ENCODE measurements around the gene B3GNT2.
"Not testable (repeated sequence)": the region's sequence is repeated elsewhere in the genome, so short reads cannot be mapped to it uniquely, and the experiment has no call there.

Gene B3GNT2

GRCh38 chr2:62238236-62238635 is 42.3 kb downstream of the B3GNT2 start:
- no peak for DNase-seq (ENCODE audit: low read depth)

GRCh38 chr2:62240546-62240945 is 44.6 kb downstream of the B3GNT2 start:
- DNase-seq (ENCODE audit: low read depth), result no peak

GRCh38 chr2:62243983-62244382 is 48.1 kb downstream of the B3GNT2 start:
- DNase-seq (ENCODE audit: low read depth), result no peak

GRCh38 chr2:62248226-62248625 is 52.3 kb downstream of the B3GNT2 start:
- DNase-seq (ENCODE audit: low read depth), result no peak

- no peak for DNase-seq (ENCODE audit: low read depth)
These were observed 54.3 kb downstream of the B3GNT2 start for GRCh38 chr2:62250239-62250638.

- no peak for DNase-seq (ENCODE audit: low read depth)
These were observed 58.7 kb downstream of the B3GNT2 start for GRCh38 chr2:62254424-62255266.

- DNase-seq (ENCODE audit: low read depth), result no peak
These were observed 61.6 kb downstream of the B3GNT2 start for GRCh38 chr2:62257466-62257865.

- no peak for DNase-seq (ENCODE audit: low read depth)
These were observed 67.3 kb downstream of the B3GNT2 start for GRCh38 chr2:62263076-62263715.

GRCh38 chr2:62264186-62264585 is 68.3 kb downstream of the B3GNT2 start:
- DNase-seq (ENCODE audit: low read depth), result no peak

- no peak for DNase-seq (ENCODE audit: low read depth)
These were observed 69.2 kb downstream of the B3GNT2 start for GRCh38 chr2:62265106-62265505.

- no peak for DNase-seq (ENCODE audit: low read depth)
These were observed 70.6 kb downstream of the B3GNT2 start for GRCh38 chr2:62266433-62267038.

- DNase-seq (ENCODE audit: low read depth), result no peak
These were observed 71.8 kb downstream of the B3GNT2 start for GRCh38 chr2:62267696-62268095.

- DNase-seq (ENCODE audit: low read depth), result not testable (repeated sequence)
These were observed 72.8 kb downstream of the B3GNT2 start for GRCh38 chr2:62268681-62269188.

- DNase-seq (ENCODE audit: low read depth), result no peak
These were observed 74.8 kb downstream of the B3GNT2 start for GRCh38 chr2:62270728-62271127.
